Heart right ventricle (tissue), 16 donors: ENCODE data around the gene TTC17. TPM values are rescaled to one million over a fixed set of nuclear protein-coding genes. Genes with fewer than 3 reads are reported as not detected.

Experiments used
- ATAC-seq, 8 donors: fragments of 200-7000 bp; cut with Tn5 transposase; one replicate each; pipeline ENCODE4 v1.9.1; 2020; ENCODE audit warnings: mild to moderate bottlenecking in 8 of 8, moderate library complexity in 8 of 8, moderate number of reproducible peaks in 1 of 8
- DNase-seq, 2 donors: peaks; one replicate each; pipeline ENCODE4 v3.0.0-alpha.2; 2020
- H3K27ac ChIP-seq, 10 donors: fragments of 200-600 bp; sonication (generic) in 2 of 10; one replicate each; pipeline versions ENCODE4 v1.5.0 to v1.8.0; 2020 to 2022; ENCODE audit warnings: mild to moderate bottlenecking in 3 of 10
- H3K27me3 ChIP-seq, 7 donors: fragments of 200-600 bp; one replicate each; pipeline ENCODE4 v1.8.0; 2021 to 2022; ENCODE audit warnings: mild to moderate bottlenecking in 2 of 7
- H3K36me3 ChIP-seq, 9 donors: fragments of 200-600 bp; sonication (generic) in 1 of 9; one replicate each; pipeline versions ENCODE4 v1.5.0 to v1.8.0; 2020 to 2022; ENCODE audit warnings: mild to moderate bottlenecking in 2 of 9
- H3K4me1 ChIP-seq, 9 donors: fragments of 200-600 bp; sonication (generic) in 1 of 9; one replicate each; pipeline versions ENCODE4 v1.5.0 to v1.8.0; 2020 to 2022; ENCODE audit warnings: mild to moderate bottlenecking in 4 of 9
- H3K4me3 ChIP-seq, 10 donors: fragments of 200-600 bp; sonication (generic) in 2 of 10; one replicate each; pipeline versions ENCODE4 v1.5.0 to v1.8.0; 2020 to 2022; ENCODE audit warnings: mild to moderate bottlenecking in 7 of 10, moderate library complexity in 2 of 10
- H3K9me3 ChIP-seq, 11 donors: fragments of 200-600 bp in 10 of 11; sonication (generic) in 2 of 11; one replicate each; pipeline versions ENCODE4 v1.5.0 to v1.8.0; 2013 to 2022; ENCODE audit warnings: mild to moderate bottlenecking in 2 of 11, control low read depth in 1 of 11, moderate library complexity in 1 of 11
- WGBS, 2 donors: extraction: QIAGEN DNeasy Blood & Tissue Kit; methylation state at CpG; one replicate each; pipeline ENCODE4 v1.1.7; 2013; ENCODE audit warnings: inconsistent platforms in 1 of 2; 5-methylcytosine and 5-hydroxymethylcytosine counted together
- intact Hi-C, 10 donors: fragments of 100-400 bp; cut with DNase I; formaldehyde crosslinking; loops; one replicate each; pipeline versions ENCODE4 v1.11.1 to v1.14.2; 2022
- polyA plus RNA-seq, 2 donors: library from polyadenylated mRNA; stranded (reverse); fragments of 200-250 nt; gene quantifications; one replicate each; pipeline ENCODE4 v1.2.3, GENCODE V29; 2013
- total RNA-seq, 10 donors: library from RNA; stranded (reverse); fragmentation: NEBNext Ultra II Directional in 3 of 10; extraction: Animal tissue kit (Norgen Biotek cat#: 25700) in 3 of 10; gene quantifications; one replicate each; pipeline versions ENCODE4 v1.2.1 to v1.2.4, GENCODE V29; 2021 to 2023
- TF ChIP-seq, protein P1 (sequence below), 9 donors: fragments of 200-600 bp; sonication (generic) in 2 of 9; IDR thresholded peaks; one replicate each; pipeline versions ENCODE4 v1.5.0 to v1.8.0; 2021 to 2022; ENCODE audit warnings: antibody characterized with exemption in 9 of 9, mild to moderate bottlenecking in 5 of 9, moderate library complexity in 1 of 9
- donor health status: Arrhythmogenic right ventricular cardiomyopathy.
- donor health status: ischemic (EF 13 %, LVEDD 7.1; RV severe dilation, severe dysfunction).
- donor health status: healthy with polysubstance abuse.
- donor health status: DM: no; HTN: yes; CAD: no.
- donor health status: DM: no; HTN: no; CAD: no.
- donor health status: ischemic (EF 25% LVEDD 6.9; RV normal size, moderate dysfunction).
- donor health status: ischemic (EF 25% LVEDD 5.7; RV mildly dilated, moderate dysfunction).
- donor health status: healthy.
- donor health status: DM: yes; HTN: yes; CAD: no.
- donor health status: Ischemic cardiomyopathy.
- donor health status: ischemic (EF 35%, LVEDD 5.7; RV mildly dilated, moderate dysfunction).
- donor health status: nonischemic (EF 11% LVEDD 7.7; RV severe dilation, severe dysfunction).
- donor health status: DM: yes; HTN: yes; CAD: no.
- donor health status: PGD.
- donor health status: ischemic (EF 29% LVEDD 5.4; RV normal size, mild dysfunction).
- donor health status: nonischemic (EF 23%, LVEDD 6.1; RV moderate dilation, normal function).

TTC17 gene
- total and polyA plus RNA-seq, 12 donors = 20.4 to 42.1 (median 29.8) TPM

DNA sequence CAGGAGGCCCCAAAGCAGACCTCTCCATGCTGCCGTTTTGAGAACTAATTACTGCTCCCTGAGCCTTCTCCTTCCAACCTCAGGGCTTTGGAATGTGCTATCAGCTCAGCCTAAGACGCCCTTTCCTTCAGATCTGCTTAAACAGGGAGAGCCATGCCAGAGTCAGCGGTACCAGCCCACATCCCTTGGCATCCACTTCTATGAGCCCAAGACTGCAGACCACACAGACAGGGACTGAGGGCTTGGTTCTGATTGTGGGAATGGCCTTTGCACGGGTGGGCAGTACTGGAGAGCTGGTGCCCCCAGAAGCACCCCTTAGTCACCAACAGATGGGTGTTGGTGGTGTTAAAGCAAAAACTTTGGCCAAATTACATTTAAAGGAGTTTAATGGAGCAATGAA is 146.5 kb downstream of the TTC17 start:
- Histone ChIP-seq H3K4me3 (no peak overlapping the region), H3K36me3 (no peaks in the 10 kb centered on the region), H3K27me3 (peaks cover 0 to 4% (median 0%) of the 10 kb centered on the region in 7 donors), H3K4me1 (peaks cover 0 to 8% (median 0%) of the 10 kb centered on the region in 9 donors), H3K9me3 (peaks cover 0 to 6% (median 0%) of the 10 kb centered on the region in 11 donors), H3K27ac (no peak overlapping the region)
- intact Hi-C loops = loop anchor here in 3 of 10 donors (5.0 to 10.0 kb wide), 4 partner anchors 57 to 350 kb away; no protein-coding TSS in a partner anchor
- 64 to 67% methylated on average over 4 of the region's 4 CpGs for WGBS, 2 donors
- no peak for DNase-seq
- TF ChIP-seq, protein P1, sequence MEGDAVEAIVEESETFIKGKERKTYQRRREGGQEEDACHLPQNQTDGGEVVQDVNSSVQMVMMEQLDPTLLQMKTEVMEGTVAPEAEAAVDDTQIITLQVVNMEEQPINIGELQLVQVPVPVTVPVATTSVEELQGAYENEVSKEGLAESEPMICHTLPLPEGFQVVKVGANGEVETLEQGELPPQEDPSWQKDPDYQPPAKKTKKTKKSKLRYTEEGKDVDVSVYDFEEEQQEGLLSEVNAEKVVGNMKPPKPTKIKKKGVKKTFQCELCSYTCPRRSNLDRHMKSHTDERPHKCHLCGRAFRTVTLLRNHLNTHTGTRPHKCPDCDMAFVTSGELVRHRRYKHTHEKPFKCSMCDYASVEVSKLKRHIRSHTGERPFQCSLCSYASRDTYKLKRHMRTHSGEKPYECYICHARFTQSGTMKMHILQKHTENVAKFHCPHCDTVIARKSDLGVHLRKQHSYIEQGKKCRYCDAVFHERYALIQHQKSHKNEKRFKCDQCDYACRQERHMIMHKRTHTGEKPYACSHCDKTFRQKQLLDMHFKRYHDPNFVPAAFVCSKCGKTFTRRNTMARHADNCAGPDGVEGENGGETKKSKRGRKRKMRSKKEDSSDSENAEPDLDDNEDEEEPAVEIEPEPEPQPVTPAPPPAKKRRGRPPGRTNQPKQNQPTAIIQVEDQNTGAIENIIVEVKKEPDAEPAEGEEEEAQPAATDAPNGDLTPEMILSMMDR (IDR thresholded peaks at IDR 0.05) = no peak
- ATAC-seq = no peak

DNA sequence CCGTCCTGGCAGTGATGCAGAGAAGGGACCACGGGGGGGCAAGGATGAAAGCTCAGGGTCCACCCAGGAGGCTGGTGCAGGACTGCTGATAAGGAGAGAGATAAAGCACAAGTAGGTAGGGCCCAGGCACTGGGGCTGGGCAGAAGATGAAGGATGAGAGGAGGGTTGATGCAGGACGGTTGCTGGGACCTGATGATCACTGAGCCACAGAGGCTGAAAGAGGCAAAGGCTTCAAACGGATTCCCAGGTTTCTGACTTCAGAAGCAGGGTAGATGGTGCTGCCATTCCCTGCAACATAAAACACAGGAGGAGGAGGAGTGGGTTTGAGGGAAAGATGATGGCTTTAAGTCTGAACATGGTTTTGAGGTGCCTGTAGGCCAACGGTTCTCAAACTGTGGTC is 148.5 kb downstream of the TTC17 start:
- TF ChIP-seq, protein P1 (IDR thresholded peaks at IDR 0.05) = no peak
- Histone ChIP-seq H3K4me1 (peaks cover 0 to 8% (median 0%) of the 10 kb centered on the region in 9 donors), H3K27me3 (peaks cover 0 to 4% (median 0%) of the 10 kb centered on the region in 7 donors), H3K36me3 (no peaks in the 10 kb centered on the region), H3K9me3 (no peaks in the 10 kb centered on the region), H3K4me3 (no peak overlapping the region), H3K27ac (no peak overlapping the region)
- no peak for DNase-seq
- ATAC-seq = no peak
- intact Hi-C loops = loop anchor here in 3 of 10 donors (5.0 to 10.0 kb wide), 4 partner anchors 55 to 348 kb away; no protein-coding TSS in a partner anchor
- 63 to 68% methylated on average over 5 of the region's 5 CpGs for WGBS, 2 donors

DNA sequence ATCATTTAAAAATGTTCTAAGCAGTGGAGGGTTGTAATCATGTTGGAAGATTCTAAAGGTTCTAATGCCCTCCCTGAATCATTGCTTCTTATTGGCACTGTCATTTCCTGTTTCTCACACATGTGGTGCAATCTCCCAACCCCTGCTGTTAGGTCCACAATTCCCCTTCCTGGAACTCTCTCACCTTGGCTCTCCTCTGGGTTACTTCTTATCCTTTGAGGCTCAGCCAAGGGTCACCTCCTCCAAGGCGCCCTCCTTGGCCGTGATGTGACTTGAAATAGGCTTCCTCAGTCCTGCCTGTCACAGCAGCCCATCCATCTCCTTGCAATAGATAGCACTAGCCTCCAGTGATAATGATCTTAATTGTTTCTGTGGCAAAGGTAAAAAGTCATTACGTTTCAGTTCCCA is 149.8 kb downstream of the TTC17 start:
- intact Hi-C loops = loop anchor here in 3 of 10 donors (5.0 to 10.0 kb wide), 4 partner anchors 54 to 346 kb away; no protein-coding TSS in a partner anchor
- Histone ChIP-seq H3K27ac (no peak overlapping the region), H3K36me3 (no peaks in the 10 kb centered on the region), H3K4me3 (no peak overlapping the region), H3K27me3 (peaks cover 0 to 4% (median 0%) of the 10 kb centered on the region in 7 donors), H3K9me3 (peaks cover 0 to 6% (median 0%) of the 10 kb centered on the region in 11 donors), H3K4me1 (peaks cover 0 to 8% (median 0%) of the 10 kb centered on the region in 9 donors)
- no peak for ATAC-seq
- 34 to 37% methylated on average over 3 of the region's 3 CpGs for WGBS, 2 donors
- TF ChIP-seq, protein P1 (IDR thresholded peaks at IDR 0.05) = no peak
- DNase-seq = no peak

DNA sequence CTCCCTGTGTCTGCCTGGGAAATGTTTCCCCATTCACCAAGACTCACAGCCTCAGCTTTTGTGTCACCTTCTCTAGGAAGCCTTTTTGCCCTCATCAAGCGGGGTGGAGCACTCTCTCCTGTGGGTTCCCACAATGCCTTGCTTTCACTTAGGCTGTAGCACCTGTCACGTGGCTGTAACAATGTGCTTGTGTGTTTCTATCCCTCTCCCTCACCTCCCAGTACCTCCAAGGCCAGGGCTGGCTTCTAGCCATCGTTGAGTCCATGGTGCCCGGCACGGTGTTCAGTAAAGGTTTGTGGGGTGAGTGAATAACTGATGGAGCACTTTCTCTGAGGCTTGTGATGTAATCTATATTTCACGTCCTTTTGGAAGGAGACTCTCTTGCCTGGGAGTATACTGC is 153.2 kb downstream of the TTC17 start:
- TF ChIP-seq, protein P1 (IDR thresholded peaks at IDR 0.05) = no peak
- Histone ChIP-seq H3K4me3 (no peak overlapping the region), H3K9me3 (peaks cover 0 to 6% (median 0%) of the 10 kb centered on the region in 11 donors), H3K27me3 (peaks cover 0 to 13% (median 5%) of the 10 kb centered on the region in 7 donors), H3K27ac (no peak overlapping the region), H3K36me3 (no peaks in the 10 kb centered on the region), H3K4me1 (peaks cover 0 to 8% (median 0%) of the 10 kb centered on the region in 9 donors)
- 85 to 89% methylated on average over 6 of the region's 6 CpGs for WGBS, 2 donors
- no peak for DNase-seq
- no peak for ATAC-seq
- intact Hi-C loops = loop anchor here in 1 of 10 donors (10.0 kb wide), 1 partner anchor 53 kb away; no protein-coding TSS in a partner anchor
